ENCODE results near the gene PROX1.
A peak's percentile ranks its signal among the peaks of the same experiment; 100 is the strongest.

Gene PROX1

GRCh38 chr1:213987927-213988506 is at the start of gene PROX1:
Gene PROX1, plus strand, starts transcription at chr1:213987973. Its CDS starts 8,563 bp downstream, at chr1:213996536.
- Histone ChIP-seq H3K27me3 (ENCODE audit: control insufficient read depth, insufficient read depth, low read length) (peaks cover 79% of the 10 kb centered on the region), H3K9ac (ENCODE audit: low read length) (peak within 1 kb of the TSS; percentile 49), H3K9me3 (ENCODE audit: control insufficient read depth, low read depth, low read length) (no peaks in the 10 kb centered on the region), H3K27ac (ENCODE audit: low read length) (no peak within 1 kb of the TSS), H3K36me3 (ENCODE audit: control insufficient read depth, low read depth, low read length) (no peaks in the 10 kb centered on the region), H3K4me3 (ENCODE audit: low read length) (peak within 1 kb of the TSS; percentile 76), H3K4me1 (ENCODE audit: control insufficient read depth, low read depth, low read length) (peaks cover 39% of the 10 kb centered on the region)

GRCh38 chr1:213938776-213939175 is 49.0 kb upstream of the PROX1 start:
- Histone ChIP-seq H3K9me3 (ENCODE audit: control insufficient read depth, low read depth, low read length) (no peaks in the 10 kb centered on the region), H3K4me3 (ENCODE audit: low read length) (no peak overlapping the region), H3K4me1 (ENCODE audit: control insufficient read depth, low read depth, low read length) (no peaks in the 10 kb centered on the region), H3K36me3 (ENCODE audit: control insufficient read depth, low read depth, low read length) (no peaks in the 10 kb centered on the region), H3K9ac (ENCODE audit: low read length) (no peak overlapping the region), H3K27ac (ENCODE audit: low read length) (no peak overlapping the region), H3K27me3 (ENCODE audit: control insufficient read depth, insufficient read depth, low read length) (no peaks in the 10 kb centered on the region)

GRCh38 chr1:213939888-213940287 is 47.9 kb upstream of the PROX1 start:
- H3K27me3 ChIP-seq (ENCODE audit: control insufficient read depth, insufficient read depth, low read length) = no peaks in the 10 kb centered on the region
- H3K4me1 ChIP-seq (ENCODE audit: control insufficient read depth, low read depth, low read length) = no peaks in the 10 kb centered on the region
- H3K4me3 ChIP-seq (ENCODE audit: low read length) = no peak overlapping the region
- no peaks in the 10 kb centered on the region for H3K36me3 ChIP-seq (ENCODE audit: control insufficient read depth, low read depth, low read length)
- H3K9me3 ChIP-seq (ENCODE audit: control insufficient read depth, low read depth, low read length) = no peaks in the 10 kb centered on the region
- no peak overlapping the region for H3K27ac ChIP-seq (ENCODE audit: low read length)
- no peak overlapping the region for H3K9ac ChIP-seq (ENCODE audit: low read length)

- Histone ChIP-seq H3K4me3 (ENCODE audit: low read length) (no peak overlapping the region), H3K4me1 (ENCODE audit: control insufficient read depth, low read depth, low read length) (no peaks in the 10 kb centered on the region), H3K27ac (ENCODE audit: low read length) (no peak overlapping the region), H3K9me3 (ENCODE audit: control insufficient read depth, low read depth, low read length) (no peaks in the 10 kb centered on the region), H3K36me3 (ENCODE audit: control insufficient read depth, low read depth, low read length) (no peaks in the 10 kb centered on the region), H3K27me3 (ENCODE audit: control insufficient read depth, insufficient read depth, low read length) (no peaks in the 10 kb centered on the region), H3K9ac (ENCODE audit: low read length) (no peak overlapping the region)
These were observed 46.8 kb upstream of the PROX1 start for GRCh38 chr1:213940947-213941346.

GRCh38 chr1:213942061-213942460 is 45.7 kb upstream of the PROX1 start:
- H3K9ac ChIP-seq (ENCODE audit: low read length) = no peak overlapping the region
- no peaks in the 10 kb centered on the region for H3K27me3 ChIP-seq (ENCODE audit: control insufficient read depth, insufficient read depth, low read length)
- peaks cover under 1% of the 10 kb centered on the region for H3K4me1 ChIP-seq (ENCODE audit: control insufficient read depth, low read depth, low read length)
- no peak overlapping the region for H3K4me3 ChIP-seq (ENCODE audit: low read length)
- H3K27ac ChIP-seq (ENCODE audit: low read length) = no peak overlapping the region
- no peaks in the 10 kb centered on the region for H3K36me3 ChIP-seq (ENCODE audit: control insufficient read depth, low read depth, low read length)
- no peaks in the 10 kb centered on the region for H3K9me3 ChIP-seq (ENCODE audit: control insufficient read depth, low read depth, low read length)

- Histone ChIP-seq H3K27ac (ENCODE audit: low read length) (no peak overlapping the region), H3K4me1 (ENCODE audit: control insufficient read depth, low read depth, low read length) (peaks cover 9% of the 10 kb centered on the region), H3K9ac (ENCODE audit: low read length) (no peak overlapping the region), H3K27me3 (ENCODE audit: control insufficient read depth, insufficient read depth, low read length) (no peaks in the 10 kb centered on the region), H3K36me3 (ENCODE audit: control insufficient read depth, low read depth, low read length) (no peaks in the 10 kb centered on the region), H3K9me3 (ENCODE audit: control insufficient read depth, low read depth, low read length) (no peaks in the 10 kb centered on the region), H3K4me3 (ENCODE audit: low read length) (no peak overlapping the region)
These were observed 40.5 kb upstream of the PROX1 start for GRCh38 chr1:213947200-213947801.

- H3K27me3 ChIP-seq (ENCODE audit: control insufficient read depth, insufficient read depth, low read length) = no peaks in the 10 kb centered on the region
These were observed 35.9 kb upstream of the PROX1 start for GRCh38 chr1:213951876-213952275.

GRCh38 chr1:213953806-213954205 is 34.0 kb upstream of the PROX1 start:
- no peaks in the 10 kb centered on the region for H3K9me3 ChIP-seq (ENCODE audit: control insufficient read depth, low read depth, low read length)
- H3K4me1 ChIP-seq (ENCODE audit: control insufficient read depth, low read depth, low read length) = no peaks in the 10 kb centered on the region
- H3K27me3 ChIP-seq (ENCODE audit: control insufficient read depth, insufficient read depth, low read length) = no peaks in the 10 kb centered on the region
- no peak overlapping the region for H3K27ac ChIP-seq (ENCODE audit: low read length)
- H3K9ac ChIP-seq (ENCODE audit: low read length) = no peak overlapping the region
- H3K4me3 ChIP-seq (ENCODE audit: low read length) = no peak overlapping the region
- no peaks in the 10 kb centered on the region for H3K36me3 ChIP-seq (ENCODE audit: control insufficient read depth, low read depth, low read length)

More at GRCh38 chr1:213951876-213952275, 35.9 kb upstream of the PROX1 start:
- Histone ChIP-seq H3K36me3 (ENCODE audit: control insufficient read depth, low read depth, low read length) (no peaks in the 10 kb centered on the region), H3K27ac (ENCODE audit: low read length) (no peak overlapping the region), H3K4me3 (ENCODE audit: low read length) (no peak overlapping the region), H3K4me1 (ENCODE audit: control insufficient read depth, low read depth, low read length) (peaks cover 9% of the 10 kb centered on the region), H3K9me3 (ENCODE audit: control insufficient read depth, low read depth, low read length) (no peaks in the 10 kb centered on the region), H3K9ac (ENCODE audit: low read length) (no peak overlapping the region)

GRCh38 chr1:213956295-213956770 is 31.4 kb upstream of the PROX1 start:
- no peaks in the 10 kb centered on the region for H3K36me3 ChIP-seq (ENCODE audit: control insufficient read depth, low read depth, low read length)
- no peak overlapping the region for H3K9ac ChIP-seq (ENCODE audit: low read length)
- H3K27ac ChIP-seq (ENCODE audit: low read length) = no peak overlapping the region
- no peak overlapping the region for H3K4me3 ChIP-seq (ENCODE audit: low read length)
- H3K9me3 ChIP-seq (ENCODE audit: control insufficient read depth, low read depth, low read length) = no peaks in the 10 kb centered on the region
- no peaks in the 10 kb centered on the region for H3K4me1 ChIP-seq (ENCODE audit: control insufficient read depth, low read depth, low read length)
- H3K27me3 ChIP-seq (ENCODE audit: control insufficient read depth, insufficient read depth, low read length) = no peaks in the 10 kb centered on the region

- no peaks in the 10 kb centered on the region for H3K27me3 ChIP-seq (ENCODE audit: control insufficient read depth, insufficient read depth, low read length)
- no peaks in the 10 kb centered on the region for H3K36me3 ChIP-seq (ENCODE audit: control insufficient read depth, low read depth, low read length)
- no peaks in the 10 kb centered on the region for H3K4me1 ChIP-seq (ENCODE audit: control insufficient read depth, low read depth, low read length)
- no peak overlapping the region for H3K4me3 ChIP-seq (ENCODE audit: low read length)
- H3K9me3 ChIP-seq (ENCODE audit: control insufficient read depth, low read depth, low read length) = no peaks in the 10 kb centered on the region
- no peak overlapping the region for H3K27ac ChIP-seq (ENCODE audit: low read length)
- no peak overlapping the region for H3K9ac ChIP-seq (ENCODE audit: low read length)
These were observed 29.4 kb upstream of the PROX1 start for GRCh38 chr1:213958346-213958745.

GRCh38 chr1:213960963-213961362 is 26.8 kb upstream of the PROX1 start:
- H3K36me3 ChIP-seq (ENCODE audit: control insufficient read depth, low read depth, low read length) = no peaks in the 10 kb centered on the region
- no peak overlapping the region for H3K27ac ChIP-seq (ENCODE audit: low read length)
- H3K9me3 ChIP-seq (ENCODE audit: control insufficient read depth, low read depth, low read length) = no peaks in the 10 kb centered on the region
- H3K4me1 ChIP-seq (ENCODE audit: control insufficient read depth, low read depth, low read length) = no peaks in the 10 kb centered on the region
- H3K4me3 ChIP-seq (ENCODE audit: low read length) = no peak overlapping the region
- no peaks in the 10 kb centered on the region for H3K27me3 ChIP-seq (ENCODE audit: control insufficient read depth, insufficient read depth, low read length)
- H3K9ac ChIP-seq (ENCODE audit: low read length) = no peak overlapping the region

- Histone ChIP-seq H3K27ac (ENCODE audit: low read length) (no peak overlapping the region), H3K4me1 (ENCODE audit: control insufficient read depth, low read depth, low read length) (no peaks in the 10 kb centered on the region), H3K9me3 (ENCODE audit: control insufficient read depth, low read depth, low read length) (no peaks in the 10 kb centered on the region), H3K27me3 (ENCODE audit: control insufficient read depth, insufficient read depth, low read length) (no peaks in the 10 kb centered on the region), H3K36me3 (ENCODE audit: control insufficient read depth, low read depth, low read length) (no peaks in the 10 kb centered on the region), H3K4me3 (ENCODE audit: low read length) (no peak overlapping the region), H3K9ac (ENCODE audit: low read length) (no peak overlapping the region)
These were observed 25.3 kb upstream of the PROX1 start for GRCh38 chr1:213962508-213962907.
